ENCODE results near the gene NCAPH2. TPM values are rescaled to one million over a fixed set of nuclear protein-coding genes. Genes with fewer than 3 reads are reported as not detected.

Gene NCAPH2
- polyA plus RNA-seq, 1 experiment, result 10.4 TPM

DNA sequence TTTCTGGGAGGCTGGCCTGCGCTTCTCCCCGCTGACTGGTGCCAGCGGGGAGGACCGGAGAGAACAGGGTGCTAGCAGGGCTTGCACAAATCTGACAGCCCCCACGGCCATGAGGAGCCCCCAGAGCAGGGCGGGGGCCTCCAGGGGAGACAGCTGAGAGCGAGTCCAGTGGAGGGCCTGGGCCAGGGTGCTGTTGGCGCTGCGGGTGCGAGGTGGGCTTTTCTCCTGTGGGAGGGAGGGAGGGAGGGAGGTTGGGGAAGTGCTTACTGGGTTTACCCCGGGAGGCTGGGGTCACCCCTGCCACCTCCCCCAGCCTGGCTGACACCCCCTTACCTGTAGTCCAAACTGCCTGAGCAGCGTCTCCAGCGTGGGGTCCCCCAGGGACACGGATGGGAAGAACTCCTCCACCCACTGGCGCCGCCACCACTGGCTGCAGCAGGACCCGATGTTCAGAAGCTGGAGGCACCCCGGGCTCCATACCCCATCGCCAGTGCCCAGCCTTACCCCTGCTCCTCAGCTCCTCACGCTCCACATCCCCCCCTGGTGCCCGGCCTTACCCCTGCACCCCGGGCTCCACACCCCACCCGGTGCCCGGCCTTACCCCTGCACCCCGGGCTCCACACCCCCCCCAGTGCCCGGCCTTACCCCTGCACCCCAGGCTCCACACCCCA, 4.4 kb upstream of the NCAPH2 start:
- Histone ChIP-seq H3K9me3 (ENCODE audit: control insufficient read depth, insufficient read depth, low read length) (no peaks in the 10 kb centered on the region; the same call in 1 of the 2 replicates), H3K27ac (ENCODE audit: low read depth, low read length) (no peak overlapping the region), H3K4me3 (ENCODE audit: low read depth, low read length) (no peak overlapping the region), H3K27me3 (ENCODE audit: control insufficient read depth, insufficient read depth, low read length) (no peaks in the 10 kb centered on the region)
- CTCF ChIA-PET, result interaction anchor here (0.6 kb wide), 1 partner anchor 24 kb away, joined by 5 read pairs; no protein-coding TSS in a partner anchor
- POLR2A ChIA-PET, result no interaction called here
- TF ChIP-seq, protein P1, sequence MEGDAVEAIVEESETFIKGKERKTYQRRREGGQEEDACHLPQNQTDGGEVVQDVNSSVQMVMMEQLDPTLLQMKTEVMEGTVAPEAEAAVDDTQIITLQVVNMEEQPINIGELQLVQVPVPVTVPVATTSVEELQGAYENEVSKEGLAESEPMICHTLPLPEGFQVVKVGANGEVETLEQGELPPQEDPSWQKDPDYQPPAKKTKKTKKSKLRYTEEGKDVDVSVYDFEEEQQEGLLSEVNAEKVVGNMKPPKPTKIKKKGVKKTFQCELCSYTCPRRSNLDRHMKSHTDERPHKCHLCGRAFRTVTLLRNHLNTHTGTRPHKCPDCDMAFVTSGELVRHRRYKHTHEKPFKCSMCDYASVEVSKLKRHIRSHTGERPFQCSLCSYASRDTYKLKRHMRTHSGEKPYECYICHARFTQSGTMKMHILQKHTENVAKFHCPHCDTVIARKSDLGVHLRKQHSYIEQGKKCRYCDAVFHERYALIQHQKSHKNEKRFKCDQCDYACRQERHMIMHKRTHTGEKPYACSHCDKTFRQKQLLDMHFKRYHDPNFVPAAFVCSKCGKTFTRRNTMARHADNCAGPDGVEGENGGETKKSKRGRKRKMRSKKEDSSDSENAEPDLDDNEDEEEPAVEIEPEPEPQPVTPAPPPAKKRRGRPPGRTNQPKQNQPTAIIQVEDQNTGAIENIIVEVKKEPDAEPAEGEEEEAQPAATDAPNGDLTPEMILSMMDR (IDR thresholded peaks at IDR 0.05; ENCODE audit: low read depth, low read length), result no peak
- no peak for DNase-seq (ENCODE audit: low read depth, low spot score)

DNA sequence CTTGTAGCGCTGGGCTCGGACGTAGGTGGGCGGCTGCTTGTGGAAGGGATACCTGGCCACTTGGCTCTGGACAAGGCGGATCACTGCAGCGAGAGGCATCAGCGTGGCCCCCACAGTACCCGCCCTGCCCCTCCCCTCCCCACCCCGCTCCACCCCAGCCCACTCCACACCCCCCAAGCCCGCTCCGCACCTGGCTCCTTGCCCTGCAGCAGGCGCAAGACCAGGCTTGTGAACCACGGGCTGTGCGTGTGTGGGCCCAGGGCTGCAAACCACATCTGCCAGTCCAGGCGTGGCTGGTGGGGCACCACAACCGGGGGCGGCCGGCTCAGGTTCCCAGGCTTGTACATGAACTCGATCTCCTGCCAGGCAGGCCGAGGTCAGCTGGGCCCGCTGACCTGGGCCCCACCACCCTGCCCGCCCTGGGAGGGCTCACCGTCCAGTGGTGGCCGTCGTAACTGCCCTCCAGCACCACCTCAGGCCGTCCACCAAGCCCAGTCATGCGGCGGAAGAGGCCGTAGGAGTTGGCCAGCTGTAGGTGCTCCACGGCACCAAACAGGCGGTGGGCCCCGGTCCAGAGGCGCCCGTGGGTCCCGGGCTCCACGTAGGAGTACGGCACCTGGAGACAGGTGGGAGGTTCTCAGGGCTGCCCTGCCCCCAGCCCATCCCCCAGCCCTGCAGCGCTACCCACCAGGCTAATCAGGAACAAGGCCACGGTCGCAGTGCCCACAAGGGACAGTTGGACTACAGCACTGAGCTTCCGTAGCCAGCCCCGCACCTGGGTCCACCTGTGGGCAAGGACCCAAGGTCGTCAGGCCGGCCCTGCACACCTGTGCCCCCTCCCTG, 3.4 kb upstream of the NCAPH2 start:
- DNase-seq (ENCODE audit: low read depth, low spot score), result no peak
- Histone ChIP-seq H3K9me3 (ENCODE audit: control insufficient read depth, insufficient read depth, low read length) (no peaks in the 10 kb centered on the region; the same call in 1 of the 2 replicates), H3K27ac (ENCODE audit: low read depth, low read length) (no peak overlapping the region), H3K27me3 (ENCODE audit: control insufficient read depth, insufficient read depth, low read length) (no peaks in the 10 kb centered on the region), H3K4me3 (ENCODE audit: low read depth, low read length) (no peak overlapping the region)
- TF ChIP-seq, protein P1 (IDR thresholded peaks at IDR 0.05; ENCODE audit: low read depth, low read length), result no peak
- POLR2A ChIA-PET, result no interaction called here
- CTCF ChIA-PET, result no interaction called here

DNA sequence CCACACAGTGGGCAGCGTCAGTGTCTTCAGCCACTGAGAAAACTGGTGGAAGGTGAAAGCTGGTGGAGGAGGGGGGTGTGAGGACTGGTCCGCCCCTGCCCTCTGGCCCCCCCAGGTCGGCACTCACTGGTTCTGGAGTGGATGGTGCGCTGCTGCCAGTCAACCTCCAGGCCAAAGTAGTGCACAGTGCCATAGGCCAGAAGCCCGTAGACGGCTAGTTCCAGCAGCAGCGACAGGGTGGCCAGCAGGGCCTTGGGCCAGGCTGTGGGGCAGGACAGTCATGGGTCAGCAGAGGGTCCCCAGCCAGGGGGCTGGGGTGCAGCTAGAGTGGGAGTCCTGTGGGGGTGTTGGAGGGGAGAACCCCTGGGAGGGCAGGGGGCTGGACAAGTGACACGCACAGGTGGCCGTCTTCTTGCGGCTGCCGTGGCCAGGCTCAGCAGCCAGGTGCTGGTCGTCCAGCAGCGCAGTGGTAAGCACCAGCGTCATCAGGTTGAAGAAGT, 2.7 kb upstream of the NCAPH2 start:
- TF ChIP-seq, protein P1 (IDR thresholded peaks at IDR 0.05; ENCODE audit: low read depth, low read length), result no peak
- Histone ChIP-seq H3K27me3 (ENCODE audit: control insufficient read depth, insufficient read depth, low read length) (no peaks in the 10 kb centered on the region), H3K27ac (ENCODE audit: low read depth, low read length) (no peak overlapping the region), H3K9me3 (ENCODE audit: control insufficient read depth, insufficient read depth, low read length) (no peaks in the 10 kb centered on the region; the same call in 1 of the 2 replicates), H3K4me3 (ENCODE audit: low read depth, low read length) (no peak overlapping the region)
- POLR2A ChIA-PET, result no interaction called here
- CTCF ChIA-PET, result no interaction called here
- DNase-seq (ENCODE audit: low read depth, low spot score), result no peak

DNA sequence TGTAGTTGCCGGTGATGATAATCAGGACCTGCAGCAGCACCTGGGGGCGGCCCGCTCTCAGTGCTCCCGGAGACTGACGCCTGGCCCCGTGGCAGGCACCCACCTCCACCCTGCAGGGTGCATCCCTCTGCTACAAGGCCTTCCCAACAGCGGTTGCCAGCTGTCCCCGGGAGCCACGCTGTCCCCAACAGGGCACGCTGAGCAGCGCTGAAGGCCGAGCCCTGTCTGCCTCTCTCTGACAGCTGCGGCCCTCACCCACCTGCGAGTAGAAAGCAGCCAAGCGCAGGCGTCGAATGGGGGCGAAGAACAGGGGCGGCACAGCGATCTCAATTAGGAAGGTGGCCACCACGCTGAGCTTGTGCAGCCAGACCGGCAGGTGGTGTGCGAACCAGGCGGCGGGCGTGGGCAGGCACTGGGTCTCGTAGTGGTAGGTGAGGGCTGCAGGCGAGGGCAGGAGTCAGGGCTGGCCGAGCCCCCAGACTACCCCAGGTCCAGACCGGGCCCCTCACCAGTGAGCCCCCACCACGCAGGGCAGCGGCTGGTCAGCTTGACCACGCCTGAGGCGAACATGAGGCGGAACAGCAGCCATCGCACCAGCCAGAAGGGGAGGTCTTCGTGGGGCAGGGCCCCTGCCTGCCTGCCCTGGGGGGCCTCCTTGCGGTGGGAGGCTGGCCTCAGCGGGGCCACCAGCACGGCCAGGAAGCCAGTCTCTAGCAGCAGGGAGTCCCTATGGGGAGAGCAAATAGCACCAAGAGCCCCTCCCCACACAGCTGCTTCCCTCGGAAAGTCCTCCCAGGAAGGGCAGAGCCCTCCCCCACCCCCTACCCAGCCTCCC, 2.0 kb upstream of the NCAPH2 start:
- H3K27me3 ChIP-seq (ENCODE audit: control insufficient read depth, insufficient read depth, low read length), result no peaks in the 10 kb centered on the region
- H3K4me3 ChIP-seq (ENCODE audit: low read depth, low read length), result peak overlapping the region; percentile 99
- CTCF ChIA-PET, result interaction anchor here (0.6 kb wide), 1 partner anchor 8 kb away, joined by 3 read pairs; no protein-coding TSS in a partner anchor
- no peak overlapping the region for H3K27ac ChIP-seq (ENCODE audit: low read depth, low read length)
- no peak for DNase-seq (ENCODE audit: low read depth, low spot score)
- TF ChIP-seq, protein P1 (IDR thresholded peaks at IDR 0.05; ENCODE audit: low read depth, low read length), result no peak
- POLR2A ChIA-PET, result interaction anchor here (0.6 kb wide), 1 partner anchor 48 kb away, joined by 3 read pairs; no protein-coding TSS in a partner anchor
- H3K9me3 ChIP-seq (ENCODE audit: control insufficient read depth, insufficient read depth, low read length), result no peaks in the 10 kb centered on the region; the same call in 1 of the 2 replicates
